Measurements from ENCODE around the gene MRPL50. TPM values are rescaled to one million over a fixed set of nuclear protein-coding genes. Genes with fewer than 3 reads are reported as not detected.

MRPL50 gene
- total and polyA plus RNA-seq, 9 of the 15 experiments (the other 6 are each of a cell fraction or from before 2014, with no cell fraction given), result 17.5 to 107 (median 37.4) TPM

DNA sequence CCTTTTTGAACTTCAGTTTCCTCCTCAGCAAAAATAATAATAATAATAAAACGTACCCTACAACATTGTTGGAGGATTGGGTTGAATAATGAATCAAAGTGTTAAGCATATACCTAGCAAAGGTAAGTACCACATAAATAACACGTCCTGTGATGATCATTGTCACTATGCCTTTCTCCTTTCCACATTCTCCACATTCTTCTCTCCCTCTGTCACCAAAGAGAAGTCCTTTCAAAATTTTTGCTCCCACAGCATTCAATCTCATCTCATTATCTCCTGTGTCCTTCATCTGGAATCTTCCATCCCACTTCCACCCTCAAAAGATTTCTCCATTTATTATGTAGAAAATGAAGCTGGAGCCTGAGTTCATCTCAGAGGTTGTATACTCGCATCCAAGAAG is 44.3 kb upstream of the MRPL50 start (continued):
- no peak for TF ChIP-seq CHD2 (IDR thresholded peaks at IDR 0.05; ENCODE audit: low read depth, low read length)
- no peak for TF ChIP-seq YY1 (IDR thresholded peaks at IDR 0.05; ENCODE audit: borderline replicate concordance in 1 of 3, control insufficient read depth in 1 of 3, extremely low read depth in 1 of 3, insufficient read depth in 3 of 3, insufficient read length in 1 of 3, insufficient replicate concordance in 2 of 3, low read depth in 1 of 3, low read length in 2 of 3)
- TF ChIP-seq ZNF586 (CRISPR knock-in tag; conservative IDR thresholded peaks at IDR 0.05), result no peak

DNA sequence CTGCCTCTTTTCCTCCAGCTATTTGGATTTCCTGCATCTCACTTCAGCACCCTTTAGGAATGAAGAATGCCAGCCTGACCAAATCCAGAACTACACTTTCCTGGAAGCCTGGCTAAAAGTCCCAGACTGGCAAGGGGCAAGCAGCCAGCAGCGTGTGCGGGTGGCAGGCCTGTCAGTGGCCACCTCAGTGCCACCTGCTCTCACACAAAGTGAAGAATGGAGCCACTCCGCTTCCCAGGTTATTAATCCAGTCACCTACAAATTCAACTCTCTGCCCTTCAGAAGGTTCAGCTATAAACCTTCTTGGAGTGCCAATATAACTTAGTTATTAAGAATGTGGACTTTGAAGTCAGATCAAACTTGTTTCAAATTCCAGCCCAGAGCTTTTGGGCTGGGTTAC is 43.9 kb upstream of the MRPL50 start:
- POLR2A ChIA-PET, result interaction anchor here (0.7 to 1.1 kb wide), 2 partner anchors 21 to 867 kb away, joined by 3 read pairs; no protein-coding TSS in a partner anchor
- H3K4me3 ChIP-seq, result no peak overlapping the region
- no peaks in the 10 kb centered on the region for H3K9me3 ChIP-seq (replicated peaks; ENCODE audit: control insufficient read depth, insufficient read depth, low read depth, low read length)
- 2% methylated on average over 3 of the region's 3 CpGs for WGBS (ENCODE audit: insufficient coverage, low coverage, missing lambda C conversion rate)
- DNase-seq (ENCODE audit: extremely low read depth in 1 of 4, low spot score in 3 of 4) (no peak), ATAC-seq (no peak), FAIRE-seq (no peak)
- in situ Hi-C loops (cut with MboI), result no loop called here
- 0 out of 4 replicates have a peak overlapping the region, but pooled peaks of 1 of the 2 experiments have one; percentile 45 for H3K9ac ChIP-seq (ENCODE audit: insufficient read depth in 1 of 2, low read depth in 2 of 2, low read length in 2 of 2)
- no peaks in the 10 kb centered on the region for H3K4me1 ChIP-seq (replicated peaks in 1 of 2; ENCODE audit: control insufficient read depth in 2 of 2, insufficient read depth in 2 of 2, low read length in 2 of 2)
- H3K27ac ChIP-seq (ENCODE audit: extremely low read depth, low read depth, low read length), result no peak overlapping the region
- intact Hi-C loops (cut with micrococcal nuclease), result no loop called here
- no peaks in the 10 kb centered on the region for H3K9me1 ChIP-seq (ENCODE audit: control insufficient read depth, insufficient read depth, low read length)
- BruUV-seq (replicated peaks), result no TSS peak
- no peaks in the 10 kb centered on the region for H3K79me2 ChIP-seq (ENCODE audit: control insufficient read depth, insufficient read depth, low read length)
- H3K4me2 ChIP-seq (ENCODE audit: insufficient read depth, low read length), result no peak overlapping the region
- CTCF ChIA-PET (ENCODE audit: low intra/inter-chr PET ratio), result no interaction called here
- H2AFZ ChIP-seq (ENCODE audit: low read depth, low read length), result no peak overlapping the region
- H3K36me3 ChIP-seq (ENCODE audit: control insufficient read depth, insufficient read depth, low read length), result no peaks in the 10 kb centered on the region
- TF ChIP-seq GTF2E2 (tag; IDR thresholded peaks at IDR 0.05), result no peak
- TF ChIP-seq ZBTB8A (IDR thresholded peaks at IDR 0.05; ENCODE audit: partially characterized antibody), result no peak
- TF ChIP-seq ILK (tag; IDR thresholded peaks at IDR 0.05; ENCODE audit: borderline replicate concordance, low read depth), result no peak
- TF ChIP-seq ELF1 (tag; IDR thresholded peaks at IDR 0.05), result no peak
- TF ChIP-seq ZBTB33 (CRISPR knock-in tag; IDR thresholded peaks at IDR 0.05), result no peak
- no peak for TF ChIP-seq SPI1 (IDR thresholded peaks at IDR 0.05; ENCODE audit: borderline replicate concordance, low read depth, low read length)
- TF ChIP-seq CBX8 (IDR thresholded peaks at IDR 0.05; ENCODE audit: borderline replicate concordance, extremely low read depth, low read depth, low read length, poor library complexity, severe bottlenecking), result no peak
- H4K20me1 ChIP-seq (replicated peaks; ENCODE audit: control insufficient read depth, insufficient read depth, low read length), result no peaks in the 10 kb centered on the region
- peaks cover 3 to 8% of the 10 kb centered on the region in 2 experiments; a peak in 2 of 5 replicates for H3K27me3 ChIP-seq (ENCODE audit: control insufficient read depth in 2 of 2, insufficient read depth in 2 of 2, low read length in 2 of 2)

All from K562 (cell line).